IPS-20b (cell line): Measurements from ENCODE around the gene PDE9A.
"Not testable (repeated sequence)": the region's sequence is repeated elsewhere in the genome, so short reads cannot be mapped to it uniquely, and the experiment has no call there.

Experiments used
- H3K27ac ChIP-seq: one replicate; pipeline ENCODE4 v1.5.1; 2013; ENCODE audit warnings: low read length
- H3K27me3 ChIP-seq: 2 replicates; pipeline ENCODE4 v1.6.1; 2013; ENCODE audit warnings: mild to moderate bottlenecking, low read length, inconsistent platforms; ENCODE audit not compliant: insufficient read depth
- H3K36me3 ChIP-seq: 2 replicates; pipeline ENCODE4 v1.6.1; 2013; ENCODE audit warnings: low read depth, mild to moderate bottlenecking, inconsistent platforms, low read length, moderate library complexity; ENCODE audit not compliant: insufficient read depth
- H3K4me1 ChIP-seq: 2 replicates; pipeline ENCODE4 v1.6.1; 2013; ENCODE audit warnings: mild to moderate bottlenecking, control low read depth, inconsistent platforms, low read length, moderate library complexity; ENCODE audit not compliant: insufficient read depth
- H3K4me3 ChIP-seq: 2 replicates; pipeline ENCODE4 v1.5.1; 2013; ENCODE audit warnings: mild to moderate bottlenecking, low read length, inconsistent platforms
- H3K9ac ChIP-seq: 2 replicates; pipeline ENCODE4 v1.6.1; 2013; ENCODE audit warnings: low read depth, mild to moderate bottlenecking, inconsistent platforms, low read length, moderate library complexity
- H3K9me3 ChIP-seq: 2 replicates; pipeline ENCODE4 v1.6.1; 2013; ENCODE audit warnings: mild to moderate bottlenecking, low read depth, low read length, inconsistent platforms; ENCODE audit not compliant: insufficient read depth

PDE9A gene

GRCh38 chr21:42799948-42800347 is 146.5 kb downstream of the PDE9A start:
- no peak overlapping the region for H3K4me3 ChIP-seq
- no peaks in the 10 kb centered on the region for H3K9me3 ChIP-seq
- H3K9ac ChIP-seq: no peak overlapping the region
- H3K27ac ChIP-seq: no peak overlapping the region
- H3K27me3 ChIP-seq: no peaks in the 10 kb centered on the region
- H3K36me3 ChIP-seq: no peaks in the 10 kb centered on the region
- peaks cover 5% of the 10 kb centered on the region; the same call in 1 of the 2 replicates for H3K4me1 ChIP-seq

- H3K36me3 ChIP-seq, H3K9ac ChIP-seq, H3K4me3 ChIP-seq, H3K4me1 ChIP-seq, H3K27me3 ChIP-seq, H3K9me3 ChIP-seq, H3K27ac ChIP-seq: not testable (repeated sequence)
Observed at GRCh38 chr21:42801616-42802015, 148.2 kb downstream of the PDE9A start.

- no peaks in the 10 kb centered on the region for H3K27me3 ChIP-seq
- peaks cover 18% of the 10 kb centered on the region for H3K4me1 ChIP-seq
- no peaks in the 10 kb centered on the region for H3K9me3 ChIP-seq
- no peak overlapping the region for H3K4me3 ChIP-seq
- no peak overlapping the region for H3K27ac ChIP-seq
- H3K36me3 ChIP-seq: no peaks in the 10 kb centered on the region
- peak overlapping the region; percentile 23; the same call in 1 of the 2 replicates for H3K9ac ChIP-seq
Observed at GRCh38 chr21:42806509-42807140, 153.2 kb downstream of the PDE9A start.

GRCh38 chr21:42807293-42807895 is 154.0 kb downstream of the PDE9A start:
- not testable (repeated sequence) for H3K27me3 ChIP-seq, H3K4me3 ChIP-seq, H3K36me3 ChIP-seq, H3K27ac ChIP-seq, H3K9me3 ChIP-seq
- Histone ChIP-seq H3K9ac (peak overlapping the region; percentile 23; the same call in 1 of the 2 replicates), H3K4me1 (peaks cover 18% of the 10 kb centered on the region)

- Histone ChIP-seq H3K4me1 (peaks cover 18% of the 10 kb centered on the region), H3K27me3 (no peaks in the 10 kb centered on the region), H3K4me3 (no peak overlapping the region), H3K9ac (no peak overlapping the region), H3K9me3 (no peaks in the 10 kb centered on the region), H3K36me3 (no peaks in the 10 kb centered on the region), H3K27ac (no peak overlapping the region)
Observed at GRCh38 chr21:42807938-42808613, 154.7 kb downstream of the PDE9A start.

GRCh38 chr21:42809171-42809570 is 155.8 kb downstream of the PDE9A start:
- Histone ChIP-seq H3K27ac (no peak overlapping the region), H3K4me3 (no peak overlapping the region), H3K9ac (no peak overlapping the region), H3K36me3 (no peaks in the 10 kb centered on the region), H3K4me1 (peaks cover 18% of the 10 kb centered on the region), H3K9me3 (peaks cover 6% of the 10 kb centered on the region), H3K27me3 (no peaks in the 10 kb centered on the region)

GRCh38 chr21:42809577-42810475 is 156.4 kb downstream of the PDE9A start:
- H3K9ac ChIP-seq: no peak overlapping the region
- peaks cover 18% of the 10 kb centered on the region for H3K4me1 ChIP-seq
- H3K9me3 ChIP-seq: peaks cover 13% of the 10 kb centered on the region
- H3K27me3 ChIP-seq: no peaks in the 10 kb centered on the region
- no peaks in the 10 kb centered on the region for H3K36me3 ChIP-seq
- H3K27ac ChIP-seq: no peak overlapping the region
- H3K4me3 ChIP-seq: no peak overlapping the region

GRCh38 chr21:42811960-42812359 is 158.5 kb downstream of the PDE9A start:
- Histone ChIP-seq H3K9ac (no peak overlapping the region), H3K9me3 (peaks cover 28% of the 10 kb centered on the region), H3K36me3 (no peaks in the 10 kb centered on the region), H3K27me3 (no peaks in the 10 kb centered on the region), H3K4me3 (no peak overlapping the region), H3K4me1 (peaks cover 11% of the 10 kb centered on the region), H3K27ac (no peak overlapping the region)

GRCh38 chr21:42812528-42813241 is 159.3 kb downstream of the PDE9A start:
- not testable (repeated sequence) for H3K36me3 ChIP-seq, H3K27me3 ChIP-seq, H3K4me3 ChIP-seq, H3K4me1 ChIP-seq, H3K9ac ChIP-seq, H3K27ac ChIP-seq
- peaks cover 28% of the 10 kb centered on the region for H3K9me3 ChIP-seq

- H3K27ac ChIP-seq: no peak overlapping the region
- no peaks in the 10 kb centered on the region for H3K36me3 ChIP-seq
- H3K4me1 ChIP-seq: no peaks in the 10 kb centered on the region
- H3K9me3 ChIP-seq: peaks cover 28% of the 10 kb centered on the region
- no peaks in the 10 kb centered on the region for H3K27me3 ChIP-seq
- H3K4me3 ChIP-seq: no peak overlapping the region
- no peak overlapping the region for H3K9ac ChIP-seq
Observed at GRCh38 chr21:42815217-42815616, 161.8 kb downstream of the PDE9A start.

GRCh38 chr21:42818328-42818749 is 164.9 kb downstream of the PDE9A start:
- no peaks in the 10 kb centered on the region for H3K36me3 ChIP-seq
- no peak overlapping the region for H3K9ac ChIP-seq
- H3K9me3 ChIP-seq: peaks cover 28% of the 10 kb centered on the region
- no peaks in the 10 kb centered on the region for H3K4me1 ChIP-seq
- H3K4me3 ChIP-seq: no peak overlapping the region
- peaks cover 11% of the 10 kb centered on the region; the same call in 1 of the 2 replicates for H3K27me3 ChIP-seq
- no peak overlapping the region for H3K27ac ChIP-seq
